ENCODE results near the gene COL20A1. TPM values are rescaled to one million over a fixed set of nuclear protein-coding genes. Genes with fewer than 3 reads are reported as not detected.

COL20A1 gene
- total and polyA plus RNA-seq, 2 of the 13 experiments (the other 11 are each of a cell fraction or from before 2014, with no cell fraction given) = not detected

DNA sequence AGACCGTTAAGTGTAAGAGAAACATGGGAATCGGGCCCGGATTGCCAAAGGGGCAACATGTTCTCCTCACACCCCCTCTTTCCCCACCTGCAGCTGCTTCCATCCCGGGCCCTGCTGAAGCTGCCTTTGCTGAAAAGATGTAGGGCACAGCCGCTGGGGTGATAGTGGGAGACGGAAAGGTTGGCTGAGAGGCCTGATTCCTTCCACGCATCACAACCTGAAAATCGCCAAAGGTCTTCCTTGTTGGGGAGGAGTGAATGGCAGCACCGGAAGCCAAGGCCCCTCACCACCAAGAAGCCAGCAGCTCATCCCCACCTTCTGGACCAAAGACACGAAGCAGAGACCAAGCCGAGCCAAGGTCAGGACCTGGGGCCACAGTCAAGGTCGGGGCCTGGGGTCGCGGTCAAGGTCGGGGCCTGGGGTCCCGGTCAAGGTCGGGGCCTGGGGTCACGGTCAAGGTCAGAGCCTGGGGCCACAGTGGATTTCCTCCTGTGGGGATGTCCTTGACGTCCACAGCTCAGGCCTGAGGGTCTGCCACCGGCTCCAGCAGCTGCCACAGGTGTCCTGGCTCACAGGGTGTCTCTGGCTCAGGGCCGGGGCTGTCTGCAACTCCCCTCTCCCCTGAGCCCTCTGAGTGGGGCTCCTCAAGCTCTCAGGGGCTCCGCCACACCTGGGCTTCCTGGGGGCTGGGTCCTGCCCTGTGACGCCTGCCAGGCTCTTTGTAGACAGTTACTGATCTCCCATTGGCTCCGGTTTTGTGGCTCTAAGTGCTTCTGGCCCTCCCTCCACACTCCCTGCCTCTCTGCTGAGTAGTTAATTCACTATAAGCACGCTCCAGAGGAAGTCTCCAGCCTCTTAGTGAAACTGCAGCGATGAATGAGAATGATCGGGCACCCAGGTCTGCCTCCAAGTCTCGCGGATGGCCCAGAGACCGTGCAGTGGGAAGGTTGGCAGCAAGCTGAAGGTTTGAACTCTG lies 73.7 kb downstream of the COL20A1 start (continued):
- TF ChIP-seq THYN1 (CRISPR knock-in tag; IDR thresholded peaks at IDR 0.05; ENCODE audit: borderline replicate concordance, low read depth) (no peak), ZNF841 (CRISPR knock-in tag; IDR thresholded peaks at IDR 0.05; ENCODE audit: borderline replicate concordance) (no peak), SP4 (CRISPR knock-in tag; IDR thresholded peaks at IDR 0.05) (no peak), ADNP (CRISPR knock-in tag; IDR thresholded peaks at IDR 0.05) (no peak), ZNF674 (CRISPR knock-in tag; IDR thresholded peaks at IDR 0.05; ENCODE audit: low read depth) (no peak), FOXC1 (CRISPR knock-in tag; IDR thresholded peaks at IDR 0.05; ENCODE audit: borderline replicate concordance) (no peak), TCF7L2 (IDR thresholded peaks at IDR 0.05; ENCODE audit: low read depth, low read length) (no peak), RNF2 (conservative IDR thresholded peaks at IDR 0.05; ENCODE audit: low read depth) (no peak), PHB2 (IDR thresholded peaks at IDR 0.05; ENCODE audit: partially characterized antibody) (no peak), ZSCAN12 (CRISPR knock-in tag; IDR thresholded peaks at IDR 0.05) (no peak), ZNF879 (CRISPR knock-in tag; IDR thresholded peaks at IDR 0.05) (no peak), NR2F2 (IDR thresholded peaks at IDR 0.05; ENCODE audit: borderline replicate concordance, low read depth) (peak; percentile 73; the same call in 1 of the 2 replicates), ZSCAN25 (CRISPR knock-in tag; IDR thresholded peaks at IDR 0.05) (no peak), KLF6 (CRISPR knock-in tag; IDR thresholded peaks at IDR 0.05) (no peak), ZNF205 (CRISPR knock-in tag; IDR thresholded peaks at IDR 0.05) (no peak), ZNF124 (CRISPR knock-in tag; IDR thresholded peaks at IDR 0.05) (no peak), ZKSCAN5 (CRISPR knock-in tag; IDR thresholded peaks at IDR 0.05) (no peak), CHD4 (IDR thresholded peaks at IDR 0.05; ENCODE audit: borderline replicate concordance, low read length) (no peak)
- TF ChIP-seq, protein P1, sequence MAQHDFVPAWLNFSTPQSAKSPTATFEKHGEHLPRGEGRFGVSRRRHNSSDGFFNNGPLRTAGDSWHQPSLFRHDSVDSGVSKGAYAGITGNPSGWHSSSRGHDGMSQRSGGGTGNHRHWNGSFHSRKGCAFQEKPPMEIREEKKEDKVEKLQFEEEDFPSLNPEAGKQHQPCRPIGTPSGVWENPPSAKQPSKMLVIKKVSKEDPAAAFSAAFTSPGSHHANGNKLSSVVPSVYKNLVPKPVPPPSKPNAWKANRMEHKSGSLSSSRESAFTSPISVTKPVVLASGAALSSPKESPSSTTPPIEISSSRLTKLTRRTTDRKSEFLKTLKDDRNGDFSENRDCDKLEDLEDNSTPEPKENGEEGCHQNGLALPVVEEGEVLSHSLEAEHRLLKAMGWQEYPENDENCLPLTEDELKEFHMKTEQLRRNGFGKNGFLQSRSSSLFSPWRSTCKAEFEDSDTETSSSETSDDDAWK (CRISPR knock-in tag; IDR thresholded peaks at IDR 0.05) = no peak
- TF ChIP-seq, protein P2, sequence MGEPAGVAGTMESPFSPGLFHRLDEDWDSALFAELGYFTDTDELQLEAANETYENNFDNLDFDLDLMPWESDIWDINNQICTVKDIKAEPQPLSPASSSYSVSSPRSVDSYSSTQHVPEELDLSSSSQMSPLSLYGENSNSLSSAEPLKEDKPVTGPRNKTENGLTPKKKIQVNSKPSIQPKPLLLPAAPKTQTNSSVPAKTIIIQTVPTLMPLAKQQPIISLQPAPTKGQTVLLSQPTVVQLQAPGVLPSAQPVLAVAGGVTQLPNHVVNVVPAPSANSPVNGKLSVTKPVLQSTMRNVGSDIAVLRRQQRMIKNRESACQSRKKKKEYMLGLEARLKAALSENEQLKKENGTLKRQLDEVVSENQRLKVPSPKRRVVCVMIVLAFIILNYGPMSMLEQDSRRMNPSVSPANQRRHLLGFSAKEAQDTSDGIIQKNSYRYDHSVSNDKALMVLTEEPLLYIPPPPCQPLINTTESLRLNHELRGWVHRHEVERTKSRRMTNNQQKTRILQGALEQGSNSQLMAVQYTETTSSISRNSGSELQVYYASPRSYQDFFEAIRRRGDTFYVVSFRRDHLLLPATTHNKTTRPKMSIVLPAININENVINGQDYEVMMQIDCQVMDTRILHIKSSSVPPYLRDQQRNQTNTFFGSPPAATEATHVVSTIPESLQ (CRISPR knock-in tag; conservative IDR thresholded peaks at IDR 0.05) = no peak
- TF ChIP-seq, protein P3, sequence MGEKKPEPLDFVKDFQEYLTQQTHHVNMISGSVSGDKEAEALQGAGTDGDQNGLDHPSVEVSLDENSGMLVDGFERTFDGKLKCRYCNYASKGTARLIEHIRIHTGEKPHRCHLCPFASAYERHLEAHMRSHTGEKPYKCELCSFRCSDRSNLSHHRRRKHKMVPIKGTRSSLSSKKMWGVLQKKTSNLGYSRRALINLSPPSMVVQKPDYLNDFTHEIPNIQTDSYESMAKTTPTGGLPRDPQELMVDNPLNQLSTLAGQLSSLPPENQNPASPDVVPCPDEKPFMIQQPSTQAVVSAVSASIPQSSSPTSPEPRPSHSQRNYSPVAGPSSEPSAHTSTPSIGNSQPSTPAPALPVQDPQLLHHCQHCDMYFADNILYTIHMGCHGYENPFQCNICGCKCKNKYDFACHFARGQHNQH (CRISPR knock-in tag; IDR thresholded peaks at IDR 0.05) = no peak
- TF ChIP-seq, protein P4, sequence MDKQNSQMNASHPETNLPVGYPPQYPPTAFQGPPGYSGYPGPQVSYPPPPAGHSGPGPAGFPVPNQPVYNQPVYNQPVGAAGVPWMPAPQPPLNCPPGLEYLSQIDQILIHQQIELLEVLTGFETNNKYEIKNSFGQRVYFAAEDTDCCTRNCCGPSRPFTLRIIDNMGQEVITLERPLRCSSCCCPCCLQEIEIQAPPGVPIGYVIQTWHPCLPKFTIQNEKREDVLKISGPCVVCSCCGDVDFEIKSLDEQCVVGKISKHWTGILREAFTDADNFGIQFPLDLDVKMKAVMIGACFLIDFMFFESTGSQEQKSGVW (CRISPR knock-in tag; IDR thresholded peaks at IDR 0.05; ENCODE audit: borderline replicate concordance) = no peak
